ENCODE measurements around the gene SERPINA10. TPM values are rescaled to one million over a fixed set of nuclear protein-coding genes. Genes with fewer than 3 reads are reported as not detected.

The SERPINA10 gene
- total RNA-seq, 3 donors from 2014 or later, result not detected

GRCh38 chr14:94313991-94314655 lies 21.1 kb upstream of the SERPINA10 start:
- Histone ChIP-seq H3K9me3 (peaks cover 0 to 5% of the 10 kb centered on the region in 2 donors), H3K27me3 (no peaks in the 10 kb centered on the region), H3K27ac (no peak overlapping the region), H3K4me1 (no peaks in the 10 kb centered on the region), H3K4me3 (no peak overlapping the region), H3K36me3 (no peaks in the 10 kb centered on the region)
- DNase-seq (ENCODE audit: low spot score in 2 of 2), result no peak
- intact Hi-C loops (cut with DNase I; ENCODE audit: low total_unique reads), result no loop called here
- no peak for TF ChIP-seq POLR2AphosphoS5 (IDR thresholded peaks at IDR 0.05)
- no peak for TF ChIP-seq POLR2A (IDR thresholded peaks at IDR 0.05)

GRCh38 chr14:94312481-94313246 lies 19.6 kb upstream of the SERPINA10 start:
- H3K4me1 ChIP-seq, result no peaks in the 10 kb centered on the region
- intact Hi-C loops (cut with DNase I; ENCODE audit: low total_unique reads), result no loop called here
- H3K36me3 ChIP-seq, result no peaks in the 10 kb centered on the region
- H3K9me3 ChIP-seq, result peaks cover 0 to 7% of the 10 kb centered on the region in 2 donors
- no peak overlapping the region for H3K27ac ChIP-seq
- no peak for DNase-seq (ENCODE audit: low spot score in 2 of 2)
- H3K27me3 ChIP-seq, result no peaks in the 10 kb centered on the region
- no peak for TF ChIP-seq POLR2A (IDR thresholded peaks at IDR 0.05)
- TF ChIP-seq POLR2AphosphoS5 (IDR thresholded peaks at IDR 0.05), result no peak
- TF ChIP-seq CTCF (IDR thresholded peaks at IDR 0.05), result no peak
- H3K4me3 ChIP-seq, result no peak overlapping the region

GRCh38 chr14:94310248-94310647 lies 17.2 kb upstream of the SERPINA10 start:
- Histone ChIP-seq H3K27ac (no peak overlapping the region), H3K9me3 (peaks cover 0 to 11% of the 10 kb centered on the region in 2 donors), H3K27me3 (no peaks in the 10 kb centered on the region), H3K4me1 (no peaks in the 10 kb centered on the region), H3K4me3 (no peak overlapping the region), H3K36me3 (no peaks in the 10 kb centered on the region)
- intact Hi-C loops (cut with DNase I; ENCODE audit: low total_unique reads), result no loop called here
- TF ChIP-seq POLR2A (IDR thresholded peaks at IDR 0.05), result no peak
- no peak for TF ChIP-seq CTCF (IDR thresholded peaks at IDR 0.05)
- no peak for TF ChIP-seq POLR2AphosphoS5 (IDR thresholded peaks at IDR 0.05)
- no peak for DNase-seq (ENCODE audit: low spot score in 2 of 2)

- no peaks in the 10 kb centered on the region for H3K27me3 ChIP-seq
- H3K4me1 ChIP-seq, result no peaks in the 10 kb centered on the region
- peaks cover 0 to 11% of the 10 kb centered on the region in 2 donors for H3K9me3 ChIP-seq
- no peak overlapping the region for H3K4me3 ChIP-seq
- intact Hi-C loops (cut with DNase I; ENCODE audit: low total_unique reads), result no loop called here
- H3K36me3 ChIP-seq, result no peaks in the 10 kb centered on the region
- DNase-seq (ENCODE audit: low spot score in 2 of 2), result no peak
- no peak overlapping the region for H3K27ac ChIP-seq
- TF ChIP-seq CTCF (IDR thresholded peaks at IDR 0.05) (no peak), POLR2AphosphoS5 (IDR thresholded peaks at IDR 0.05) (no peak), POLR2A (IDR thresholded peaks at IDR 0.05) (no peak)
These were observed 16.7 kb upstream of the SERPINA10 start for GRCh38 chr14:94309721-94310120.

- H3K27me3 ChIP-seq, result no peaks in the 10 kb centered on the region
- H3K4me3 ChIP-seq, result no peak overlapping the region
- no peaks in the 10 kb centered on the region for H3K4me1 ChIP-seq
- peaks cover 0 to 11% of the 10 kb centered on the region in 2 donors for H3K9me3 ChIP-seq
- no peaks in the 10 kb centered on the region for H3K36me3 ChIP-seq
- DNase-seq (ENCODE audit: low spot score in 2 of 2), result no peak
- TF ChIP-seq POLR2A (IDR thresholded peaks at IDR 0.05), result no peak
- TF ChIP-seq POLR2AphosphoS5 (IDR thresholded peaks at IDR 0.05), result no peak
- no peak for TF ChIP-seq CTCF (IDR thresholded peaks at IDR 0.05)
- H3K27ac ChIP-seq, result no peak overlapping the region
- intact Hi-C loops (cut with DNase I; ENCODE audit: low total_unique reads), result no loop called here
These were observed 14.4 kb upstream of the SERPINA10 start for GRCh38 chr14:94307410-94307992.

Measured in breast epithelium (tissue), 4 donors.